IMR-90 (cell line): ENCODE measurements around the gene CBL. TPM values are rescaled to one million over a fixed set of nuclear protein-coding genes. Genes with fewer than 3 reads are reported as not detected.

Experiments used
- ATAC-seq: fragments of 200-7000 bp; cut with Tn5 transposase; 2 replicates; pipeline ENCODE4 v1.9.1; 2020; ENCODE audit warnings: low read depth, mild to moderate bottlenecking, moderate library complexity
- BruUV-seq: library from RNA; stranded (reverse); fragments of 400-500 nt; replicated peaks from 2 replicates; lab custom pipeline; 2021; lab: Mats Ljungman, UMichigan
- CTCF ChIA-PET: fragments of 300-600 bp; formaldehyde crosslinking; extraction: SDS; loops from one replicate; lab custom pipeline; 2021; ENCODE audit warnings: antibody characterized with exemption; lab: Yijun Ruan, JAX
- POLR2A ChIA-PET: fragments of 300-600 bp; sonication (Branson Sonifier 250); formaldehyde crosslinking; loops from one replicate; lab custom pipeline; 2022; ENCODE audit warnings: antibody characterized with exemption; ENCODE audit not compliant: unreplicated experiment; lab: Charles Lee
- DNase-seq: peaks from one replicate; pipeline ENCODE4 v3.0.0; 2013
- H2AFZ ChIP-seq: replicated peaks from 2 replicates; pipeline ENCODE3; 2013; ENCODE audit warnings: low read length, mild to moderate bottlenecking; ENCODE audit not compliant: poor library complexity
- H2AK5ac ChIP-seq: 2 replicates; pipeline ENCODE4 v1.6.1; 2013; ENCODE audit warnings: low read depth, low read length, inconsistent platforms
- H2AK9ac ChIP-seq: replicated peaks from 2 replicates; pipeline ENCODE3; 2013; ENCODE audit warnings: mild to moderate bottlenecking, low read depth, low read length, moderate library complexity; ENCODE audit not compliant: poor library complexity
- H2BK120ac ChIP-seq: 2 replicates; pipeline ENCODE4 v1.6.1; 2013; ENCODE audit warnings: low read depth, low read length, inconsistent platforms
- H2BK15ac ChIP-seq: 3 replicates; pipeline ENCODE4 v1.6.1; 2013; ENCODE audit warnings: low read depth, low read length, inconsistent platforms
- H2BK20ac ChIP-seq: 2 replicates; pipeline ENCODE4 v1.6.1; 2013; ENCODE audit warnings: low read depth, mild to moderate bottlenecking, inconsistent platforms, low read length, moderate library complexity
- H2BK5ac ChIP-seq: 2 replicates; pipeline ENCODE4 v1.6.1; 2013; ENCODE audit warnings: mild to moderate bottlenecking, low read depth, low read length, inconsistent platforms; ENCODE audit not compliant: poor library complexity, severe bottlenecking
- H3K14ac ChIP-seq: replicated peaks from 2 replicates; pipeline ENCODE4 v1.6.1; 2013; ENCODE audit warnings: low read depth, low read length, inconsistent platforms
- H3K18ac ChIP-seq: 2 replicates; pipeline ENCODE4 v1.6.1; 2013; ENCODE audit warnings: low read depth, low read length, control low read depth
- H3K23ac ChIP-seq: 2 replicates; pipeline ENCODE4 v1.6.1; 2013; ENCODE audit warnings: low read depth, low read length, inconsistent platforms
- H3K27ac ChIP-seq: 2 replicates; pipeline ENCODE4 v1.5.1; 2013; ENCODE audit warnings: mild to moderate bottlenecking, control low read depth, low read length; ENCODE audit not compliant: insufficient read depth
- H3K27me3 ChIP-seq: 2 replicates; pipeline ENCODE4 v1.6.1; 2013; ENCODE audit warnings: low read length; ENCODE audit not compliant: control insufficient read depth, insufficient read depth
- H3K36me3 ChIP-seq: 2 replicates; pipeline ENCODE4 v1.6.1; 2013; ENCODE audit warnings: low read length, mixed read lengths; ENCODE audit not compliant: control insufficient read depth, insufficient read depth
- H3K4ac ChIP-seq: 2 replicates; pipeline ENCODE4 v1.6.1; 2013; ENCODE audit warnings: low read depth, low read length, inconsistent platforms
- H3K4me1 ChIP-seq: 2 replicates; pipeline ENCODE4 v1.6.1; 2013; ENCODE audit warnings: low read length, mixed read lengths; ENCODE audit not compliant: control insufficient read depth, insufficient read depth
- H3K4me2 ChIP-seq: 2 replicates; pipeline ENCODE4 v1.6.1; 2013; ENCODE audit warnings: low read depth, mild to moderate bottlenecking, control low read depth, low read length, moderate library complexity
- H3K4me3 ChIP-seq: 2 replicates; pipeline ENCODE4 v1.5.1; 2013; ENCODE audit warnings: low read depth, mild to moderate bottlenecking, control low read depth, low read length, moderate library complexity; ENCODE audit not compliant: insufficient read depth
- H3K56ac ChIP-seq: 2 replicates; pipeline ENCODE4 v1.6.1; 2013; ENCODE audit warnings: low read length, inconsistent platforms; ENCODE audit not compliant: insufficient read depth; ENCODE audit errors: extremely low read depth
- H3K79me1 ChIP-seq, 2 experiments: 2 replicates each; pipeline ENCODE4 v1.6.1; 2013; ENCODE audit warnings: low read length in 2 of 2, inconsistent platforms in 1 of 2, low read depth in 1 of 2
- H3K9ac ChIP-seq: 2 replicates; pipeline ENCODE4 v1.6.1; 2013; ENCODE audit warnings: low read depth, low read length, control low read depth
- H3K9me1 ChIP-seq: 2 replicates; pipeline ENCODE4 v1.6.1; 2013; ENCODE audit warnings: low read length, inconsistent platforms; ENCODE audit not compliant: insufficient read depth
- H3K9me3 ChIP-seq: 2 replicates; pipeline ENCODE4 v1.6.1; 2013; ENCODE audit warnings: low read length; ENCODE audit not compliant: control insufficient read depth, insufficient read depth
- H4K20me1 ChIP-seq: 2 replicates; pipeline ENCODE4 v1.6.1; 2013; ENCODE audit warnings: low read length, inconsistent platforms; ENCODE audit not compliant: insufficient read depth
- H4K5ac ChIP-seq: 2 replicates; pipeline ENCODE4 v1.6.1; 2013; ENCODE audit warnings: mild to moderate bottlenecking, low read depth, low read length, control low read depth
- H4K8ac ChIP-seq, 2 experiments: 2 replicates each; pipeline ENCODE4 v1.6.1; 2013; ENCODE audit warnings: low read depth in 2 of 2, low read length in 2 of 2, control low read depth in 1 of 2, inconsistent platforms in 1 of 2
- H4K91ac ChIP-seq: 2 replicates; pipeline ENCODE4 v1.6.1; 2013; ENCODE audit warnings: low read depth, low read length, inconsistent platforms; ENCODE audit not compliant: insufficient read depth
- CEBPB ChIP-seq: IDR thresholded peaks from 2 replicates; pipeline ENCODE4 v1.6.1; 2012; ENCODE audit warnings: low read depth, low read length, improper control_type of control experiment
- CTCF ChIP-seq: conservative IDR thresholded peaks from 2 replicates; pipeline ENCODE4 v1.5.1; 2012; ENCODE audit warnings: mild to moderate bottlenecking, low read depth, low read length, improper control_type of control experiment
- WGBS, 2 experiments: methylation state at CpG; one replicate each; pipeline versions ENCODE4 v1.1.5 to v1.1.7; 2013; ENCODE audit warnings: missing lambda C conversion rate in 2 of 2; ENCODE audit not compliant: insufficient read length in 1 of 2; ENCODE audit errors: extremely low coverage in 2 of 2; 5-methylcytosine and 5-hydroxymethylcytosine counted together
- dilution Hi-C: fragments of 300-500 bp; cut with HindIII; formaldehyde crosslinking; loops from one replicate; pipeline ENCODE4 v1.14.3; 2018; ENCODE audit warnings: low sequenced_read_pairs; ENCODE audit not compliant: unreplicated experiment
- in situ Hi-C: fragments of 300-500 bp; cut with MboI; formaldehyde crosslinking; loops from 3 replicates; pipeline ENCODE4 v1.14.3; 2019; ENCODE audit warnings: low sequenced_read_pairs, inconsistent platforms, mixed read lengths
- intact Hi-C: fragments of 100-400 bp; cut with micrococcal nuclease; formaldehyde crosslinking; loops from 2 replicates; pipeline ENCODE4 v1.10.0; 2022
- polyA plus RNA-seq, 3 experiments: library from polyadenylated mRNA; depleted of rRNA; stranded (reverse); fragments of >200 nt; gene quantifications; 2 replicates each; pipeline ENCODE4 v1.2.3, GENCODE V29; 2012; ENCODE audit warnings: low replicate concordance in 1 of 3
- total RNA-seq: library from RNA; depleted of rRNA; stranded (reverse); fragments of >200 nt; gene quantifications from 2 replicates; pipeline ENCODE4 v1.2.3, GENCODE V29; 2012

Gene CBL
- total and polyA plus RNA-seq, 2 of the 4 experiments (the other 2 are of a cell fraction) = 6.1 to 11.8 TPM

GRCh38 chr11:119258983-119259382, 52.8 kb downstream of the CBL start:
- BruUV-seq = no TSS peak

More at GRCh38 chr11:119258983-119259382, 52.8 kb downstream of the CBL start:
- H2BK20ac ChIP-seq = no peak overlapping the region
- H3K79me1 ChIP-seq = peaks cover 30 to 68% of the 10 kb centered on the region in 2 experiments
- ChIA-PET CTCF (no interaction called here), POLR2A (no interaction called here)
- H3K4me1 ChIP-seq = peaks cover 13% of the 10 kb centered on the region
- H3K56ac ChIP-seq = no peak overlapping the region
- no peak overlapping the region for H4K8ac ChIP-seq
- H4K5ac ChIP-seq = no peak overlapping the region
- dilution Hi-C loops (no loop called here), in situ Hi-C loops (no loop called here), intact Hi-C loops (no loop called here)
- no peak overlapping the region for H3K18ac ChIP-seq
- no peak overlapping the region for H2BK120ac ChIP-seq
- no peak overlapping the region for H3K4me2 ChIP-seq
- DNase-seq (peak; percentile 4), ATAC-seq (no peak)
- no peak overlapping the region for H2AK5ac ChIP-seq
- TF ChIP-seq CTCF (no peak), CEBPB (peak; percentile 31; the same call in 1 of the 2 replicates)
- H4K91ac ChIP-seq = no peak overlapping the region
- peaks cover 1% of the 10 kb centered on the region for H3K36me3 ChIP-seq
- no peak overlapping the region for H3K4me3 ChIP-seq
- no peaks in the 10 kb centered on the region for H3K27me3 ChIP-seq
- no peak overlapping the region for H3K9ac ChIP-seq
- no peak overlapping the region for H2AFZ ChIP-seq
- peak overlapping the region; percentile 18 for H2BK5ac ChIP-seq
- no peak overlapping the region for H2AK9ac ChIP-seq
- H2BK15ac ChIP-seq = no peak overlapping the region
- WGBS, 2 experiments = no CpG with 5 or more reads among the region's 3 CpGs
- H4K20me1 ChIP-seq = peaks cover 32% of the 10 kb centered on the region; the same call in 1 of the 2 replicates
- no peak overlapping the region for H3K14ac ChIP-seq
- peaks cover 12% of the 10 kb centered on the region for H3K9me1 ChIP-seq
- H3K9me3 ChIP-seq = no peaks in the 10 kb centered on the region
- H3K4ac ChIP-seq = no peak overlapping the region
- no peak overlapping the region for H3K27ac ChIP-seq
- H3K23ac ChIP-seq = no peak overlapping the region
